GM23338 (cell line): Measurements from ENCODE around the gene HMGN4. TPM values are rescaled to one million over a fixed set of nuclear protein-coding genes. Genes with fewer than 3 reads are reported as not detected.

Source experiments
- CREB1 ChIP-seq: fragments of 250-450 bp; sonication (Bioruptor Pico); IDR thresholded peaks from 2 replicates; pipeline ENCODE4 v1.5.0; 2020; ENCODE audit warnings: low read depth, mild to moderate bottlenecking, moderate library complexity
- EZH2phosphoT487 ChIP-seq: fragments of 200-600 bp; sonication (generic); IDR thresholded peaks from one replicate; pipeline ENCODE4 v1.8.1; 2018; ENCODE audit warnings: antibody characterized with exemption; ENCODE audit not compliant: unreplicated experiment
- NANOG ChIP-seq: IDR thresholded peaks from 2 replicates; pipeline ENCODE4 v1.6.1; 2016; ENCODE audit warnings: antibody characterized with exemption, borderline replicate concordance
- REST ChIP-seq: IDR thresholded peaks from one replicate; pipeline ENCODE4 v1.6.1; 2018; ENCODE audit warnings: antibody characterized with exemption; ENCODE audit not compliant: unreplicated experiment
- ZNF462 ChIP-seq: fragments of 250-450 bp; sonication (Bioruptor Pico); IDR thresholded peaks from 2 replicates; pipeline ENCODE4 v1.5.0; 2020; ENCODE audit warnings: mild to moderate bottlenecking, moderate library complexity
- polyA plus RNA-seq: library from polyadenylated mRNA; unstranded; fragments of >200 nt; fragmentation: Nextera tagmentation; extraction: Ambion mirVana; gene quantifications from 2 replicates; pipeline ENCODE4 v1.2.1, GENCODE V29; 2016
- total RNA-seq: library from RNA; depleted of rRNA; stranded (reverse); fragments of >200 nt; shearing (Covaris generic); gene quantifications from 2 replicates; pipeline ENCODE4 v1.2.3, GENCODE V29; 2014

HMGN4 gene
- total and polyA plus RNA-seq, 2 experiments from 2014 or later, result 35.3 to 91.4 TPM

GRCh38 chr6:26554697-26555504 is 16.7 kb downstream of the HMGN4 start (continued):
- no peak for TF ChIP-seq ZNF462 (CRISPR knock-in tag)
- 0 out of 2 replicates have a peak, but pooled peaks have one; percentile 17 for TF ChIP-seq CREB1
- TF ChIP-seq NANOG, result no peak
- no peak for TF ChIP-seq REST
- TF ChIP-seq EZH2phosphoT487, result no peak
